ENCODE measurements around the gene EEF1AKMT2. TPM values are rescaled to one million over a fixed set of nuclear protein-coding genes. Genes with fewer than 3 reads are reported as not detected.
A peak's percentile ranks its signal among the peaks of the same experiment; 100 is the strongest.

EEF1AKMT2 gene
- total RNA-seq, 3 donors from 2014 or later (not counting 1 experiment from before 2014, with no cell fraction given) = 12.5 to 20.6 (median 20.1) TPM

GRCh38 chr10:124728830-124729661, 62.6 kb downstream of the EEF1AKMT2 start:
- Histone ChIP-seq H3K36me3 (ENCODE audit: control insufficient read depth, insufficient read depth, low read length) (peaks cover 10% of the 10 kb centered on the region), H3K4me1 (ENCODE audit: control insufficient read depth, insufficient read depth, low read length) (peaks cover 96% of the 10 kb centered on the region), H3K4me3 (ENCODE audit: low read length) (no peak overlapping the region), H3K27ac (ENCODE audit: low read length) (peak overlapping the region; percentile 70), H3K9me3 (ENCODE audit: control insufficient read depth, insufficient read depth, low read length) (no peaks in the 10 kb centered on the region), H3K27me3 (ENCODE audit: control insufficient read depth, insufficient read depth, low read length) (no peaks in the 10 kb centered on the region)
- Mint-ChIP-seq H3K27ac (peak overlapping the region; percentile 84 to 99), H3K36me3 (no peaks in the 10 kb centered on the region), H3K9me3 (no peaks in the 10 kb centered on the region), H3K4me1 (peaks cover 60 to 98% of the 10 kb centered on the region in 2 donors), H3K27me3 (ENCODE audit: low read depth in 2 of 2) (no peaks in the 10 kb centered on the region), H3K4me3 (peak overlapping the region; percentile 59)
- intact Hi-C loops (cut with micrococcal nuclease) = no loop called here
- no peak for TF ChIP-seq CTCF (IDR thresholded peaks at IDR 0.05)
- DNase-seq (no peak), ATAC-seq (peak in 2 of 3 donors; percentile 3 to 11)
- 37% methylated on average over 8 of the region's 8 CpGs for WGBS (ENCODE audit: insufficient coverage)

GRCh38 chr10:124728071-124728829, 63.4 kb downstream of the EEF1AKMT2 start:
- Mint-ChIP-seq H3K36me3 (no peaks in the 10 kb centered on the region), H3K27me3 (ENCODE audit: low read depth in 2 of 2) (no peaks in the 10 kb centered on the region), H3K4me3 (peak overlapping the region; percentile 59), H3K4me1 (peaks cover 60 to 98% of the 10 kb centered on the region in 2 donors), H3K9me3 (no peaks in the 10 kb centered on the region), H3K27ac (peak overlapping the region; percentile 84 to 99)
- 74% methylated on average over 8 of the region's 14 CpGs for WGBS (ENCODE audit: insufficient coverage)
- H3K4me3 ChIP-seq (ENCODE audit: low read length) = no peak overlapping the region
- ATAC-seq (peak; percentile 18 to 59 (median 20)), DNase-seq (peak; percentile 15 to 64)
- intact Hi-C loops (cut with micrococcal nuclease) = no loop called here
- no peaks in the 10 kb centered on the region for H3K9me3 ChIP-seq (ENCODE audit: control insufficient read depth, insufficient read depth, low read length)
- H3K27me3 ChIP-seq (ENCODE audit: control insufficient read depth, insufficient read depth, low read length) = no peaks in the 10 kb centered on the region
- H3K4me1 ChIP-seq (ENCODE audit: control insufficient read depth, insufficient read depth, low read length) = peaks cover 96% of the 10 kb centered on the region
- TF ChIP-seq CTCF (IDR thresholded peaks at IDR 0.05) = no peak
- peak overlapping the region; percentile 70 for H3K27ac ChIP-seq (ENCODE audit: low read length)
- H3K36me3 ChIP-seq (ENCODE audit: control insufficient read depth, insufficient read depth, low read length) = peaks cover 10% of the 10 kb centered on the region

- H3K4me1 ChIP-seq (ENCODE audit: control insufficient read depth, insufficient read depth, low read length) = peaks cover 96% of the 10 kb centered on the region
- H3K27me3 ChIP-seq (ENCODE audit: control insufficient read depth, insufficient read depth, low read length) = no peaks in the 10 kb centered on the region
- no peak for TF ChIP-seq CTCF (IDR thresholded peaks at IDR 0.05)
- ATAC-seq (no peak), DNase-seq (no peak)
- Mint-ChIP-seq H3K4me3 (peak overlapping the region; percentile 17), H3K36me3 (no peaks in the 10 kb centered on the region), H3K4me1 (peaks cover 61 to 98% of the 10 kb centered on the region in 2 donors), H3K27ac (peak overlapping the region; percentile 84 to 99), H3K9me3 (no peaks in the 10 kb centered on the region), H3K27me3 (ENCODE audit: low read depth in 2 of 2) (no peaks in the 10 kb centered on the region)
- H3K36me3 ChIP-seq (ENCODE audit: control insufficient read depth, insufficient read depth, low read length) = peaks cover 10% of the 10 kb centered on the region
- intact Hi-C loops (cut with micrococcal nuclease) = no loop called here
- no peaks in the 10 kb centered on the region for H3K9me3 ChIP-seq (ENCODE audit: control insufficient read depth, insufficient read depth, low read length)
- 86% methylated on average over 6 of the region's 6 CpGs for WGBS (ENCODE audit: insufficient coverage)
- peak overlapping the region; percentile 70 for H3K27ac ChIP-seq (ENCODE audit: low read length)
- H3K4me3 ChIP-seq (ENCODE audit: low read length) = no peak overlapping the region
Measured at GRCh38 chr10:124727361-124727960, 64.2 kb downstream of the EEF1AKMT2 start.
